SK-N-SH (cell line): ENCODE measurements around the gene UHMK1. TPM values are rescaled to one million over a fixed set of nuclear protein-coding genes. Genes with fewer than 3 reads are reported as not detected.
A peak's percentile ranks its signal among the peaks of the same experiment; 100 is the strongest.

ENCODE experiments used
- CTCF ChIA-PET: fragments of 300-600, 350-600 bp; formaldehyde crosslinking; extraction: SDS; loops from one replicate; lab custom pipeline; 2021; lab: Yijun Ruan, JAX
- POLR2A ChIA-PET: fragments of 350-600 bp; sonication (Branson Sonifier 250); formaldehyde crosslinking; extraction: SDS; loops from one replicate; lab custom pipeline; 2020; ENCODE audit warnings: antibody characterized with exemption, inconsistent platforms; lab: Yijun Ruan, JAX
- DNase-seq: peaks from one replicate; pipeline ENCODE4 v3.0.0; 2012
- H2AFZ ChIP-seq: fragments of 200-600 bp; sonication (generic); 2 replicates; pipeline ENCODE4 v1.8.1; 2016; ENCODE audit warnings: antibody characterized with exemption, mild to moderate bottlenecking, low read depth
- H3F3A ChIP-seq: fragments of 200-600 bp; sonication (generic); replicated peaks from 2 replicates; pipeline ENCODE3; 2016; ENCODE audit warnings: antibody characterized with exemption, mild to moderate bottlenecking; ENCODE audit not compliant: insufficient read depth
- H3K27ac ChIP-seq, 2 experiments: fragments of 200-500 bp in 1 of 2; fragments of 200-600 bp in 1 of 2; sonication (Bioruptor generic) in 1 of 2; sonication (generic), shearing (Covaris generic) in 1 of 2; 2 replicates each; pipeline versions ENCODE4 v1.5.1 to v1.6.1; 2014 to 2016; ENCODE audit warnings: low read depth in 2 of 2, inconsistent platforms in 1 of 2, low read length in 1 of 2, mild to moderate bottlenecking in 1 of 2, mixed read lengths in 1 of 2
- H3K27me3 ChIP-seq: fragments of 200-600 bp; sonication (generic), shearing (Covaris generic); 2 replicates; pipeline ENCODE4 v1.6.1; 2016; ENCODE audit warnings: mixed run types; ENCODE audit not compliant: insufficient read depth
- H3K36me3 ChIP-seq, 2 experiments: fragments of 200-500 bp in 1 of 2; fragments of 200-600 bp in 1 of 2; sonication (Bioruptor generic) in 1 of 2; sonication (generic) in 1 of 2; replicated peaks in 1 of 2; 2 replicates each; pipeline versions ENCODE3 to v1.5.1; 2014 to 2016; ENCODE audit warnings: low read length in 1 of 2, mild to moderate bottlenecking in 1 of 2; ENCODE audit not compliant: insufficient read depth in 2 of 2, control insufficient read depth in 1 of 2
- H3K4me1 ChIP-seq, 2 experiments: fragments of 200-500 bp in 1 of 2; fragments of 200-600 bp in 1 of 2; sonication (Bioruptor generic) in 1 of 2; sonication (generic), shearing (Covaris generic) in 1 of 2; 2 replicates each; pipeline versions ENCODE4 v1.5.1 to v1.6.1; 2014 to 2016; ENCODE audit warnings: low read depth in 1 of 2, low read length in 1 of 2, mixed run types in 1 of 2; ENCODE audit not compliant: insufficient read depth in 2 of 2, control insufficient read depth in 1 of 2
- H3K4me2 ChIP-seq: fragments of 200-600 bp; sonication (generic), shearing (Covaris generic); 2 replicates; pipeline ENCODE4 v1.6.1; 2017; ENCODE audit warnings: mixed run types
- H3K4me3 ChIP-seq, 2 experiments: fragments of 200-500 bp in 1 of 2; fragments of 200-600 bp in 1 of 2; sonication (Bioruptor generic) in 1 of 2; sonication (generic), shearing (Covaris generic) in 1 of 2; 2 replicates each; pipeline versions ENCODE4 v1.5.1 to v1.8.1; 2014 to 2016; ENCODE audit warnings: low read depth in 2 of 2, inconsistent platforms in 1 of 2, low read length in 1 of 2, mild to moderate bottlenecking in 1 of 2, mixed read lengths in 1 of 2, moderate library complexity in 1 of 2
- H3K79me2 ChIP-seq: fragments of 200-600 bp; sonication (generic); 2 replicates; pipeline ENCODE4 v1.8.1; 2017; ENCODE audit warnings: mild to moderate bottlenecking; ENCODE audit not compliant: insufficient read depth
- H3K9ac ChIP-seq: fragments of 200-600 bp; sonication (generic); 2 replicates; pipeline ENCODE4 v1.6.1; 2017; ENCODE audit warnings: mixed run types
- H3K9me2 ChIP-seq: fragments of 200-600 bp; sonication (generic); 2 replicates; pipeline ENCODE4 v1.6.1; 2017; ENCODE audit warnings: mixed run types
- H3K9me3 ChIP-seq: fragments of 200-600 bp; sonication (generic); 2 replicates; pipeline ENCODE4 v1.6.1; 2017; ENCODE audit warnings: mixed run types, mild to moderate bottlenecking, moderate library complexity
- H4K20me1 ChIP-seq: fragments of 200-600 bp; sonication (generic); 2 replicates; pipeline ENCODE4 v1.6.1; 2017; ENCODE audit warnings: mild to moderate bottlenecking, mixed run types; ENCODE audit not compliant: insufficient read depth
- EP300 ChIP-seq, 2 experiments: IDR thresholded peaks; 2 replicates each; pipeline versions ENCODE4 v1.4.0 to v1.6.1; 2012; ENCODE audit warnings: borderline replicate concordance in 1 of 2, low read depth in 1 of 2, low read length in 1 of 2
- EZH2phosphoT487 ChIP-seq: fragments of 200-600 bp; sonication (generic); IDR thresholded peaks from 2 replicates; pipeline ENCODE4 v1.6.1; 2017; ENCODE audit warnings: low read depth, mixed run types, mild to moderate bottlenecking, antibody characterized with exemption, moderate library complexity, borderline replicate concordance
- FOSL2 ChIP-seq: IDR thresholded peaks from 2 replicates; pipeline ENCODE4 v1.4.0; 2012; ENCODE audit warnings: low read depth, mild to moderate bottlenecking, moderate library complexity, borderline replicate concordance
- FOXJ3 ChIP-seq: sonication (generic); formaldehyde crosslinking; IDR thresholded peaks from 2 replicates; pipeline ENCODE4 v1.5.1; 2020; ENCODE audit warnings: mild to moderate bottlenecking, missing genetic modification reagents
- GABPA ChIP-seq: IDR thresholded peaks from 2 replicates; pipeline ENCODE4 v1.4.0; 2012; ENCODE audit warnings: low read depth, mild to moderate bottlenecking
- JUND ChIP-seq: IDR thresholded peaks from 2 replicates; pipeline ENCODE4 v1.4.0; 2012
- MEF2A ChIP-seq: IDR thresholded peaks from 2 replicates; pipeline ENCODE4 v1.4.0; 2012; ENCODE audit warnings: low read depth, borderline replicate concordance
- MXI1 ChIP-seq: IDR thresholded peaks from 2 replicates; pipeline ENCODE4 v1.6.1; 2012; ENCODE audit warnings: mild to moderate bottlenecking, low read depth, low read length, improper control_type of control experiment
- NRF1 ChIP-seq: IDR thresholded peaks from 2 replicates; pipeline ENCODE4 v1.6.1; 2012; ENCODE audit warnings: low read depth, mild to moderate bottlenecking, low read length
- POLR2AphosphoS5 ChIP-seq: IDR thresholded peaks from 2 replicates; pipeline ENCODE4 v1.6.1; 2012; ENCODE audit warnings: low read depth, low read length
- RCOR1 ChIP-seq: fragments of 150-350 bp; IDR thresholded peaks from 2 replicates; pipeline ENCODE4 v1.6.1; 2017; ENCODE audit warnings: antibody characterized with exemption, low read length
- RFX5 ChIP-seq: IDR thresholded peaks from 2 replicates; pipeline ENCODE4 v1.6.1; 2012; ENCODE audit warnings: mild to moderate bottlenecking, improper control_type of control experiment, low read length
- SIN3A ChIP-seq: IDR thresholded peaks from 2 replicates; pipeline ENCODE4 v1.6.1; 2012; ENCODE audit warnings: low read depth, mild to moderate bottlenecking, low read length, moderate library complexity, borderline replicate concordance
- YY1 ChIP-seq: IDR thresholded peaks from 2 replicates; pipeline ENCODE4 v1.4.0; 2012; ENCODE audit warnings: low read depth, mild to moderate bottlenecking
- WGBS: methylation state at CpG from one replicate; pipeline ENCODE4 v1.1.6; 2017; ENCODE audit warnings: low lambda C conversion rate; 5-methylcytosine and 5-hydroxymethylcytosine counted together
- polyA plus RNA-seq, 3 experiments: library from polyadenylated mRNA; depleted of rRNA; stranded (reverse); fragments of >200 nt; gene quantifications; 2 replicates each; pipeline ENCODE4 v1.2.3, GENCODE V29; 2012
- TF ChIP-seq, protein P1 (sequence below): fragments of 150-350 bp; IDR thresholded peaks from 2 replicates; pipeline ENCODE4 v1.6.1; 2017; ENCODE audit warnings: antibody characterized with exemption, low read length, low read depth, borderline replicate concordance
- TF ChIP-seq, protein P2 (sequence below): IDR thresholded peaks from 2 replicates; pipeline ENCODE4 v1.6.1; 2012; ENCODE audit warnings: mild to moderate bottlenecking, low read depth, low read length, moderate library complexity
- TF ChIP-seq, protein P3 (sequence below): IDR thresholded peaks from 2 replicates; pipeline ENCODE4 v1.4.0; 2012; ENCODE audit warnings: low read depth

Gene UHMK1
- polyA plus RNA-seq, 1 of the 3 experiments (the other 2 are of a cell fraction), result 7.4 TPM

DNA sequence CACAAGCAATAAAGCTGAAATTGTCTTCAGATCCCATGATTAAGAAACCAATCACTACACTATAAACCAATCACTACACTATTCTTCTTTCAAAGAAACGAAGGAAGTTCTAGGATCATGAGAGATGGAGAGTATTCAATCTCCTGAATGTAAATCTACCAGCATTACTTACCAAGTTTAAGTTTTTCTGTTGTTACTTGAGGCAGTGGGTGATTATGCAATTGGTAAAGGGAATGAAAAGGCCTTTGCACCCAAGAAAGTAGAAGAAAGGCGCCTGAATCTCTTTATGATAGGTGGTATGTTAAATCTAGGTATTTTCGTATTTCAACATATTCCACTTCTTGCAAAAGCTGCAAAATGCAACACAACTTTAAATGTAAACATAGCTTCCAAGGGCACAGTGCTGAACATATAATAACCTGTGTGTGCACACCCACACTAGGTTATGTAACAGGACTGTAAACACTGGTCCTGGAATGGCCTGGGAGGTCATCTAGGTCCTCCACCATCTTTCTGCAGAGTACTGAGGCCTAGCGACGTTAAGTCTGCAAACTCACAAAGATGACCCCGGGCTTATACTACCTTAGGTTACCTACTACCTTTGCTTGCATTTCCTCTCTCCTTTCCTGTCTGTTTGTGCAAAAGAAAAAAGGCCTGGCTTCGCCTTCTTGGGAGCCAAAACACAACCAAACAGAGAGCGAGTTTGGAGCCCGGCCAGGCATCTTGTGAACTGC is 62.9 kb downstream of the UHMK1 start:
- Histone ChIP-seq H3K4me1 (peaks cover 6 to 9% of the 10 kb centered on the region in 2 experiments; a peak in 3 of 4 replicates), H3K79me2 (peaks cover 40% of the 10 kb centered on the region), H3K4me3 (peak overlapping the region; percentile 66 to 94), H3F3A (no peaks in the 10 kb centered on the region), H3K27me3 (no peaks in the 10 kb centered on the region), H3K9ac (peak overlapping the region; percentile 87), H4K20me1 (peaks cover 20% of the 10 kb centered on the region), H3K9me3 (no peaks in the 10 kb centered on the region), H3K9me2 (no peaks in the 10 kb centered on the region), H2AFZ (peak overlapping the region; percentile 91), H3K36me3 (peaks cover 0 to under 1% of the 10 kb centered on the region in 2 experiments), H3K27ac (peak overlapping the region; percentile 76 to 90), H3K4me2 (peak overlapping the region; percentile 90)
- DNase-seq, result no peak
- ChIA-PET CTCF (no interaction called here), POLR2A (no interaction called here)
- WGBS, result 75% methylated on average over 9 of the region's 9 CpGs
- TF ChIP-seq MEF2A (no peak), EZH2phosphoT487 (no peak), EP300 (IDR thresholded peaks at IDR 0.05; ENCODE audit: borderline replicate concordance in 1 of 2, low read depth in 1 of 2, low read length in 1 of 2) (no peak), RCOR1 (no peak), JUND (no peak)
- TF ChIP-seq, protein P1, sequence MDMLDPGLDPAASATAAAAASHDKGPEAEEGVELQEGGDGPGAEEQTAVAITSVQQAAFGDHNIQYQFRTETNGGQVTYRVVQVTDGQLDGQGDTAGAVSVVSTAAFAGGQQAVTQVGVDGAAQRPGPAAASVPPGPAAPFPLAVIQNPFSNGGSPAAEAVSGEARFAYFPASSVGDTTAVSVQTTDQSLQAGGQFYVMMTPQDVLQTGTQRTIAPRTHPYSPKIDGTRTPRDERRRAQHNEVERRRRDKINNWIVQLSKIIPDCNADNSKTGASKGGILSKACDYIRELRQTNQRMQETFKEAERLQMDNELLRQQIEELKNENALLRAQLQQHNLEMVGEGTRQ, result no peak
- TF ChIP-seq, protein P2, sequence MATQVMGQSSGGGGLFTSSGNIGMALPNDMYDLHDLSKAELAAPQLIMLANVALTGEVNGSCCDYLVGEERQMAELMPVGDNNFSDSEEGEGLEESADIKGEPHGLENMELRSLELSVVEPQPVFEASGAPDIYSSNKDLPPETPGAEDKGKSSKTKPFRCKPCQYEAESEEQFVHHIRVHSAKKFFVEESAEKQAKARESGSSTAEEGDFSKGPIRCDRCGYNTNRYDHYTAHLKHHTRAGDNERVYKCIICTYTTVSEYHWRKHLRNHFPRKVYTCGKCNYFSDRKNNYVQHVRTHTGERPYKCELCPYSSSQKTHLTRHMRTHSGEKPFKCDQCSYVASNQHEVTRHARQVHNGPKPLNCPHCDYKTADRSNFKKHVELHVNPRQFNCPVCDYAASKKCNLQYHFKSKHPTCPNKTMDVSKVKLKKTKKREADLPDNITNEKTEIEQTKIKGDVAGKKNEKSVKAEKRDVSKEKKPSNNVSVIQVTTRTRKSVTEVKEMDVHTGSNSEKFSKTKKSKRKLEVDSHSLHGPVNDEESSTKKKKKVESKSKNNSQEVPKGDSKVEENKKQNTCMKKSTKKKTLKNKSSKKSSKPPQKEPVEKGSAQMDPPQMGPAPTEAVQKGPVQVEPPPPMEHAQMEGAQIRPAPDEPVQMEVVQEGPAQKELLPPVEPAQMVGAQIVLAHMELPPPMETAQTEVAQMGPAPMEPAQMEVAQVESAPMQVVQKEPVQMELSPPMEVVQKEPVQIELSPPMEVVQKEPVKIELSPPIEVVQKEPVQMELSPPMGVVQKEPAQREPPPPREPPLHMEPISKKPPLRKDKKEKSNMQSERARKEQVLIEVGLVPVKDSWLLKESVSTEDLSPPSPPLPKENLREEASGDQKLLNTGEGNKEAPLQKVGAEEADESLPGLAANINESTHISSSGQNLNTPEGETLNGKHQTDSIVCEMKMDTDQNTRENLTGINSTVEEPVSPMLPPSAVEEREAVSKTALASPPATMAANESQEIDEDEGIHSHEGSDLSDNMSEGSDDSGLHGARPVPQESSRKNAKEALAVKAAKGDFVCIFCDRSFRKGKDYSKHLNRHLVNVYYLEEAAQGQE, result no peak

DNA sequence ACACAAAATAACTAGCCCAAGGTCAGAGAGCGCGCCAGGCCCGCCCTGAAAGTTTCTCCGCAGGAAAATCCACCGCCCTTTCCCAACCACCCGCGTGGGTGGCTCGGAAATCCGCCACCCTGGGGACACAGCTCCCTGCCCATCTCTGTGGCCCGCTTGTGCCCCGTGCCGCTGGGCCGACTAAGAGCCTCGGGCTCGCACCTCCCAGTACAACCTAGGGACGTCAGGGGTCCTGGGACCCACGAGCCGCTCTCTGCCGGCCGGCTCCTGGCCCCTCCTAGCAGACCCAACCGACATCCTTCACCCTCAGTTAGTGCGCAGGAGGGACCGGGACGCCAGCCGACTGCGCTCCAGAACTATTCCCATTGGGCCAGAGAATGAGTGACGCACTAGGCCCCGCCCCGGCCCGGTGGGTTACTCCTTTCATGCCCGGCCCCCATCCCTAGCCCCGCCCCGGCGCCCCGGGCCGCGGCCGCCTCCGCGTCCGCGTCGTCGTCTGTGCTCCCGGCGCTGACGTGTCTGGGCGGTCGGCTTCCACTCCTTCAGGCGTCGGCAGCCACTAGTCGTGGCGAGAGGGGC is 63.5 kb downstream of the UHMK1 start:
- Histone ChIP-seq H3K9ac (peak overlapping the region; percentile 96), H3K9me3 (no peaks in the 10 kb centered on the region), H3K4me1 (peaks cover 6 to 9% of the 10 kb centered on the region in 2 experiments; a peak in 3 of 4 replicates), H3K4me3 (peak overlapping the region; percentile 79 to 94), H3K27me3 (no peaks in the 10 kb centered on the region), H3K27ac (peak overlapping the region; percentile 76 to 90), H3K79me2 (peaks cover 46% of the 10 kb centered on the region), H4K20me1 (peaks cover 20% of the 10 kb centered on the region), H3K4me2 (peak overlapping the region; percentile 96), H3K9me2 (no peaks in the 10 kb centered on the region), H3K36me3 (peaks cover 2 to 7% of the 10 kb centered on the region in 2 experiments), H2AFZ (peak overlapping the region; percentile 91), H3F3A (no peaks in the 10 kb centered on the region)
- peak; percentile 97 for DNase-seq
- ChIA-PET CTCF (no interaction called here), POLR2A (no interaction called here)
- WGBS, result 1% methylated on average over 18 of the region's 53 CpGs
- TF ChIP-seq SIN3A (no peak), FOSL2 (no peak; the same call in 1 of the 2 replicates), YY1 (peak; percentile 32; the same call in 1 of the 2 replicates), FOXJ3 (CRISPR knock-in tag) (no peak), GABPA (0 out of 2 replicates have a peak, but pooled peaks have one; percentile 24), MXI1 (peak; percentile 56), POLR2AphosphoS5 (peak; percentile 84), NRF1 (peak; percentile 71), RFX5 (no peak; the same call in 1 of the 2 replicates)
- TF ChIP-seq, protein P2, result 0 out of 2 replicates have a peak, but pooled peaks have one; percentile 5
- TF ChIP-seq, protein P3, sequence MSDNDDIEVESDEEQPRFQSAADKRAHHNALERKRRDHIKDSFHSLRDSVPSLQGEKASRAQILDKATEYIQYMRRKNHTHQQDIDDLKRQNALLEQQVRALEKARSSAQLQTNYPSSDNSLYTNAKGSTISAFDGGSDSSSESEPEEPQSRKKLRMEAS, result 0 out of 2 replicates have a peak, but pooled peaks have one; percentile 29
